GM18520 (cell line): Measurements from ENCODE around the gene GNA15.
A peak's percentile ranks its signal among the peaks of the same experiment; 100 is the strongest.
"Not testable (repeated sequence)": the region's sequence is repeated elsewhere in the genome, so short reads cannot be mapped to it uniquely, and the experiment has no call there.

Experiments
- ATAC-seq: cut with Tn5 transposase; IDR thresholded peaks from one replicate; pipeline ENCODE4 v1.9.1; 2021; ENCODE audit not compliant: unreplicated experiment

Gene GNA15

DNA sequence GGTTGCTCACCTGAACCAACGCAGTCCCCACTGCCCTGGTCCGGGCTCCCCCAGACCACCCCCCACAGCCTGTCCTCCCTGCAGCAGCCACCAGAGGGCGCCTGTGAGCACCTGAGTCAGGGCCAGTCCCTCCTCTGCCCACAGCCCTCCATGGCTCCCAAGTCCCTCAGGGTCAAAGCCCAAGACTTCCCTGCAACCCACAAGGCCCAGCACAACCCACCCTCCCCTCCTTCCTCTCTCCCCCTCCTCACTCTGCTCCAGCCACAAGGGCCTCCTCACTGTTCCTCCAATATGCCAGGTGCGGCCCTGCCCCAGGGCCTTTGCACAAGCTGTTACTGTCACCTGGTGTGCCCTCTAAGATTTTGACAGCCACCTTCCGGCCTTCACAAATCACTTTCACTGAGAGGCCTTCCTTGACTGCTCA is 10.9 kb downstream of the GNA15 start:
- no peak for ATAC-seq

DNA sequence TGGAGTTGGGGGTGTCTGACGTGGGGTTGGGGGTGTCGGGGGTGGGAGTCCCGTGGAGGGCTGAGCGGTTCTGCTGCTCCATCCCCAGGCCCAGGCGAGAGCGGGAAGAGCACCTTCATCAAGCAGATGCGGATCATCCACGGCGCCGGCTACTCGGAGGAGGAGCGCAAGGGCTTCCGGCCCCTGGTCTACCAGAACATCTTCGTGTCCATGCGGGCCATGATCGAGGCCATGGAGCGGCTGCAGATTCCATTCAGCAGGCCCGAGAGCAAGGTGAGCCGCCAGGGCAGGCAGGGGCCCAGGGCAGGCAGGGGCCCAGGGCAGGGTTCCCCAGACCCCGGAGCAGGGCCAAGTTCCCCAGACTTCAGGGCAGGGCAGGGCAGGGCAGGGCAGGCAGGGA is 12.7 kb downstream of the GNA15 start:
- ATAC-seq: no peak

DNA sequence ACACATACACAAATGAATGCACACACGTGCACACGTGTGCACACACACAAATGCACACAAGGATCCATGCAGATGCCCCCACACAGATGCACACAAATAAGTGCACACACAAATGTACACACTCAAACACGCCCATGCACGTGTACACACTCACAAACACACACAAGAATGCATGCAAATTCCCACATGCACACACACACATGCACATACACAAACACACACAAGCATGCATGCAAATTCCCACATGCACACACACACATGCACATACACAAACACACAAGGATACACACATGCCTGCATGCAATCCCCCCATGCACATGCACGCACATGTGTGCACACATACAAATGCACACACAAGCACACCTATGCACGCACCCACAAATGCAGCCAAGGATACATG is 13.3 kb downstream of the GNA15 start:
- ATAC-seq: no peak

DNA sequence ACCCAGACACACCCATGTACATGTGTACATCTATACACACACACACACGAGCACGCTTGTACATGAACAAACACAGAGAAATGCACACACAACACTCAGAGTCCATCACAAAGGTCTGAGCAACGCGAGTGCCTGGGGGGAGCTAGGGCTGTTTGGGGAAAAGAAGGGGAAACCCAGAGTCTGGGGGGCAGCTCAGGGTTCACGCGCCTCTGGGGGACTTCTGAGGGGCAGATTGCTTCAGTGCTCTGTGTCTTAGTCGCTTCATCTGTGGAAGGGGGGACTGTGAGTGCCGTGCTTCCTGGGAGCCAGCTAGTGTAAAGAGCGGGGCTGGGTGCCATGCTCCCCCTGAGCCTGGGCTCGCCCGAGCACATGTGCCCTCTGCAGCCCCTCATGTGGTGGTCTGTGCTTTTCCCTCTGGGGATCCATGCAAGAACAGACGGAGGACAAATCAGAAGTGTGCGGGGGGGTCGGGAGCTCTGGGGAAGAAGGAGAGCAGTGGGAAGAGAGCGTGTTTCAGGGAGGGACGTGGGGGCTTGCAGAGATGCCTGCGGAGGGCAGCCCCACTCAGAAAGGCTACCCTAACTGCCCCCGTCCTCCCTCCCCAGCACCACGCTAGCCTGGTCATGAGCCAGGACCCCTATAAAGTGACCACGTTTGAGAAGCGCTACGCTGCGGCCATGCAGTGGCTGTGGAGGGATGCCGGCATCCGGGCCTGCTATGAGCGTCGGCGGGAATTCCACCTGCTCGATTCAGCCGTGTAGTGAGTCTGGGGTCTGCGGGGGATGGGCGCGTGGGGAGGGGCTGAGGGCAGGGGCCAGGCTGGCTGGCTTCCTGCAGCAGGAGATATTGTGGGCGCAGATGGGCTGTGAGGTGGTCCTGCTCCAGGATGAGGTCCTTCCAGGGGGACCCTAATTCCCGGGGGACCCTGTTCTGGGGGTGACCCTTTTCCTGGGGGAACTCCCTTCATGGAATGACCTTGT is 14.0 kb downstream of the GNA15 start:
- ATAC-seq: no peak

DNA sequence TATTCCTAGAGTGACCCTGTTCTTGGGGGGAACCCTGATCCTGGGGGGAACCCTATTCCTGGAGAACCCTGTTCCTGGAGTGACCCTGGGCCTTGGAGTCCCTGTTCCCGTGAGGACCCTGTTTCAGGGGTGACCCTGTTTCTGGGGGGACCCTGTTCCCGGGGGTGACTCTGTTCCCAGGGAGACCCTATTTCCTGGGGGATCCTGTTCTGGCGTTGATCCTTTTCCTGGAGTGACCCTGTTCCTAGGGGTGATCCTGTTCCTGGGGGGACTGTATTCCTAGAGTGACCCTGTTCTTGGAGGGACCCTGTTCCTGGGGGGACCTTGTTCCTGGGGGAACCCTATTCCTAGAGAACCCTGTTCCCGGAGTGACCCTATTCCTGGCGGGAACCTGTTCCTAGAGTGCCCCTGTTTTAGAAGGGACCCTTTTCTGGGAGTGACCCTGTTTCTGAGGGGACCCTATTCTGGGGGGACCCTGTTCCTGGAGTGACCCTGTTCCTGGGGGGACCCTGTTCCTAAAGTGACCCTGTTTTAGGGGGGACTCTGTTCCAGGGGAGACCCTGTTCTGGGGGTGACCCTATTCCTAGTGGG is 15.0 kb downstream of the GNA15 start:
- no peak for ATAC-seq

DNA sequence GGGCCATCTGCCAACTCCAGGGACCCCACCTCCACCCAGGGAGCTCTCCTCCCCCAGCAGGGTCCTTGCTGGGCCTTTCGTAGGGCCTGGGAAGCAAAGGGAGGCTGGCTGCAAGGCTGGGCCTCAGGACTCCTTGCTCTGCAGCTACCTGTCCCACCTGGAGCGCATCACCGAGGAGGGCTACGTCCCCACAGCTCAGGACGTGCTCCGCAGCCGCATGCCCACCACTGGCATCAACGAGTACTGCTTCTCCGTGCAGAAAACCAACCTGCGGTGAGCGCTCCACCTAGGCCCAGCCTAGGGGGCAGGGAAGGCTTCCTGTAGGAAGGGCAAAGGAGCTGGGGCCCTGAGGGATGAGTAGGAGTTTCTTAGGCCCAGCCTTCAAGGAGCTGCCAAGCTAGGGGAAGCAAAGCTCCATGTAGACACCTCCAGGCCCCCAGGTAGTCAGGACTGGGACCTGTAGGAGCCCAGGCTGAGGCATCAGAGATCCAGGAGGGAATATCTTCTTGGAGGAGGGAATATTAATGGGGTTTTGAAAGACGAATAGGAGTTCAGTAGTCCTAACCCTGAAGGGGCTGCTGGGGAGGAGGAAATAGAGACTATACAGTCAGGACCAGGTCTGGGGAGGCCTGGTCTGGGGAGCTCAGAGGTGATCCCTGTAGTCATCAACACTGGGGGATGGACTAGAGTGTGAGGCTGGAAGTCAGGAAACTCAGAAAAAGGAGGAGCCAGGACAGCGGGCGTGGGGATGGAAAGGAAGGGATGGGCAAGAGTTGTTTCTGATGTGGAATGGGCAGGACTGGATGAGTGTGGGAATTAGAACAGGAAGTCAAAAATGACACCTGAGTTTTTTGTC is 16.0 kb downstream of the GNA15 start:
- ATAC-seq: no peak

DNA sequence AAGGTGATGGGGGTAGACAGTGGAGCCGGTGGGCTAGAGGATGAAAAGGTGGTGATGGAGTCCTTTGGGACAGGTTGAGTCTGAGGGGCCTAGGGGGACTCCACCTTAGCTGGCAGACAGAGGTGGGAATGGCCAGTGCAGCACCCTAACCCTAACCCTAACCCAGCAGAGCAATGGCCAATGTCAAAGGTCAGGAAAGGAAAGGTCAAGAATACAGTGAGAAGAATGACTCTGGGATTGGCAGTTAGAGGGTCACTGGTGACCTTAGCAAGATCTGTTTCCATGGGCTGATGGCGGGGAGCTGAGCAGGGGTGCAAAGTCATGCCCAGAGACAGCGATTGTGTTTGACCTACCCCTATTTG is 16.6 kb downstream of the GNA15 start:
- ATAC-seq: no peak

DNA sequence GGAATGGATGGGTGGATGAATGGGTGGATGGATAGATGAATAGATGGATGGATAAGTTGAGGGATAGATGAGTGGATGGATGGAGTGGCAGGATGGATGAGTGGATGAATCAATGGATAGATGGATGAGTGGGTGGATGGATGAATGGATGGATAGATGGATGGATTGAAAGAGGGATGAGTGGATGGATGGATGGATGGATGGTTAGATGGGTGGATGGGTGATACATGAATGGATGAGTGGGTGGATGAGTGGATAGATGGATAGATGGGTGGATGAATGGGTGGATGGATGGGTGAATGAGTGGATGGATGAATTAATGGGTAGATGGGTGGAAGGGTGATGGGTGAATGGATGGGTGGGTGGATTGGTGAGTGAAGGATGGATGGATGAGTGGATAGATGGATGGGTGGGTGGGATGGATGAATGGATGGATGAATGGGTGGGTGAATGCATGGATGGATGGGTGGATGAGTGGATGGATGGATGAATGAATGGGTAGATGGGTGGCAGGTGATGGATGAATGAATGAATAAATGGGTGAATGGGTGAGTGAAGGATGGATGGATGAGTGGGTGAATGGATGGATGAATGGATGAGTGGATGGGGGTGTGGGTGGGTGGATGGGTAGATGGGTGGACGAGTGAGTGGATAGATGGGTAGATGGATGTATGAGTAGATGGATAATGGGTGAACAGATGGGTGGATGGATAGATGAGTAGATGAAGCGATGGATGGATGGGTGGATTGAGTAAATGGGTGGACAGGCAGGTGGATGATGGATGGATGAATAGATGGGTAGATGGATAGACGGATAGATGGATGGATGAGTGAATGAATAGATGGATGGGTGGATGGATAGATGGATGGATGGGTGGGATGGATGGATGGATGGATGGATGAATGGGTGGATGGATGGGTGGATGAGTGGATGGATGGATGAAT is 17.7 kb downstream of the GNA15 start:
- no peak for ATAC-seq

DNA sequence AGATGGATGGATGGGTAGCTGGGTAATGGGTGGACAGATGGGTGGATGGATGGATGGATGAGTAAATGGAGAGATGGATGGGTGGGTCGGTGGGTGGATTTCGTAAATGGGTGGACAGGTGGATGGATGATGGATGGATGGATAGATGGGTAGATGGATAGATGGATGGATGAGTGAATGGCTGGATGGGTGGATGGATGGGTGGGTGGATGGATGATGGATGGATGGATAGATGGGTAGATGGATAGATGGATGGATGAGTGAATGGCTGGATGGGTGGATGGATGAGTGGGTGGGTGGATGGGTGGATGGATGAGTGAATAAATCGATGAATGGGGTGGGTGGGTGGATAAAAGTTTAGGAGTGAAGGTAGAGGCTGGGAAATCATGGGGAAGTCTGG is 18.6 kb downstream of the GNA15 start:
- ATAC-seq: not testable (repeated sequence)

DNA sequence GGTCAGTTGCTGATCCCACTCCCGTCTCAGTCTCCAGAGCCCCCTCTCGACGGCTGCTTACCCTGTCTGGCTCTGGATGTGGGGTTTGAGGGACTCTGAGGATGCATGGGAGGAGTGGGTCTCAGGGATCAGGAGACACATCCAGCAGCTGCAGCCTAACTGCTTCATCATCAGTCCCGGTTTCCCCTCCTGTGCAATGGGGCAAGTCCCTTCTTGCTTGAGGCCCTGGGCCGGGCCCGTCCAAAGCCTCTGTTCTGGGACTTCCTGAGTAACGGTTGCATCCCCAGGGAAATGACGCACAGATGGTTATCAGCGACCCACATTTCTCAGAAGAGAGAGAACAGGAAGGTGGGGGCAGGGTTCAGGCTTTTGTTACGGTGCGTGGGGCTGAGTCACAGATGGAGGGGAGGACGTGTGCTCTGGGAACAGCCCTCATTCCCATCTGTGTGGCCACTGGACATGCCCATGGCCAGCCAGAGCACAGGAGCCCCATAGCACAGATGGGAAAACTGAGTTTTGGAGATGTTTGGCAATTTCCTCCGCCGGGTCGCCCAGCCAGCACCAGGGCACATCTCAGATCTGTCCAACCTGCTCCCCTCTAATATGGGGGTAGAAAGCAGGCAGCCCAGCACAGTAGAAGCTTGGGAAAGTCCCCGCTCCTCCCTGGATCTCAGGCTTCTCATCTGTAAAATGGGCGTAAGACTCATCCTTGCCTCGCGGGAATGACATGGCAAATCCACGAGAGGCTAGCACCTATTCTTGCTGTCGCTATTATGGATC is 19.3 kb downstream of the GNA15 start:
- ATAC-seq: peak; percentile 74

DNA sequence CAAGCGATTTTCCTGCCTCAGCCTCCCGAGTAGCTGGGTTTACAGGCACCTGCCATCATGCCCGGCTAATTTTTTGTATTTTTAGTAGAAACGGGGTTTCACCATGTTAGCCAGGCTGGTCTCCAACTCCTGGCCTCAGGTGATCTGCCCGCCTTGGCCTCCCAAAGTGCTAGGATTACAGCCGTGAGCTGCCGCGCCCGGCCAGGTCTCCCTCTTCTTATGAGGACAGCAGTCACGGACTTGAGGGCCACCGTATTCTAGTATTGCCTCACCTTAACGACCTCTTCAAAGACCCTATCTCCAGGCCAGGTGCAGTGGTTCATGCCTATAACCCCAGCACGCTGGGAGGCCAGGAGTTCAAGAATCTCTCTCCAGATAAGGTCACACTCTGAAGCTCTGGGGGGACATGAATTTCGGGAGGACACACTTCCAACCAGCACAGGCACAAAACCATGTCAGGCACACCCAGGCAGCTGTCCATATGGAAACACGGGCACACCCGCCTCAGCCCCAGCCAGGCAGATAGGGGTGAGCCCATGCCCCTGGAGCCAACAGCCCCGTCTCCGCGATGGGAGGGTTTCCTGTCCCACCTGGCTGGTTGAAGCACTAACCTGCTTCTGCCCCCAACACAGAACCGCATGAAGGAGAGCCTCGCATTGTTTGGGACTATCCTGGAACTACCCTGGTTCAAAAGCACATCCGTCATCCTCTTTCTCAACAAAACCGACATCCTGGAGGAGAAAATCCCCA is 21.4 kb downstream of the GNA15 start:
- ATAC-seq: no peak

DNA sequence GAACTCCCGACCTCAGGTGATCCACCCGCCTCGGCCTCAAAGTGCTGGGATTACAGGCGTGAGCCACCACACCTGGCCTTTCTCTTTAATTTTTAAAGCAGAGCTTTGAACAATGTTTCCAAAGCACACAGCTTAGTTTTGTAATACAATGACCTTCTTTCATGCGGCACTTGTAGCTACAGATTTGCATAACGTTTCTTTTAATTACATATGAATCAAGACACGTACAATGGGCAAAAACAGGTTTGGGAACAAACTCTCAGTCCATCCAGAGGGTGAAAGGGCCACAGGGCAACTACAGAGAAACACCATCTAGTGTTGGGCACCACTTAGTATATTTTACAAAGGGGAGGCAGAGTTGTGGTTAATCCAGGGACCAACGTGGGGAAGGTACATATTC is 23.7 kb downstream of the GNA15 start:
- no peak for ATAC-seq

DNA sequence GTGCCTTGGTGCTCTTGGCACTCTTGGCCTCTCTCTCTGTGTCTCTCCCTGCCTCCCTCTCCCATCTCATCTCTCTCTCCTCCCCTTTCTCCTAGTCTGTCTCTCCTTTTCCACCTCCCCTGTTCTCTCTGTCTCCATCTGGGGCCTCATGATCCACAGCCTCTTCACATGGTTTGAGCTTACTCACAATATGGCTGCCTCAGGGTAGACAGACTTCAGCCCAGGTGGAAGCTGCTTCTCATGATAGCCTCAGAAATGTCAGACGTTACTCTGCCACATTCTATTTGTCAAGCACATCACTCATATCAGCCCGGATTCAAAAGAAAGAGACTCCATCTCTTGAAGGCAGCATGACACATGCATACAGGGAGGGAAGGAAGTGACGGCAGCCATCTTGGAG is 24.4 kb downstream of the GNA15 start:
- ATAC-seq: no peak

DNA sequence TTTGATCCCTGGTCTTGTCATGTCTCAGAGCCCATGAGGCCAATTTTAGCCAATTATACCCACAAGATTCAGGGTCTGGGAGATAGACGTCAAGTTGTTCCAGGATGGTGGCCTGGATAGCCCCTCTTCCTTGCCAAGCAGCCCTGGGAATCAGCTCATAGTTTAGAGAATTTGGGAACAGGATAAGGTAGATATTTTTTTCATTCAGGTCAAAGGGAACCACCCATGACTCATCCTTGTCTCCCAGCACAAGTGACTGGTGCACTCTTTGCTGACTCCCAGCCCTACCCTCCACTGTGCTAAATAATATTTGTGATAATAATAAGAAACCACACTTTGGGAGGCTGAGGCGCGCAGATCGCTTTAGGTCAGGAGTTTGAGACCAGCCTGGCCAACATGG is 25.6 kb downstream of the GNA15 start:
- ATAC-seq: no peak

DNA sequence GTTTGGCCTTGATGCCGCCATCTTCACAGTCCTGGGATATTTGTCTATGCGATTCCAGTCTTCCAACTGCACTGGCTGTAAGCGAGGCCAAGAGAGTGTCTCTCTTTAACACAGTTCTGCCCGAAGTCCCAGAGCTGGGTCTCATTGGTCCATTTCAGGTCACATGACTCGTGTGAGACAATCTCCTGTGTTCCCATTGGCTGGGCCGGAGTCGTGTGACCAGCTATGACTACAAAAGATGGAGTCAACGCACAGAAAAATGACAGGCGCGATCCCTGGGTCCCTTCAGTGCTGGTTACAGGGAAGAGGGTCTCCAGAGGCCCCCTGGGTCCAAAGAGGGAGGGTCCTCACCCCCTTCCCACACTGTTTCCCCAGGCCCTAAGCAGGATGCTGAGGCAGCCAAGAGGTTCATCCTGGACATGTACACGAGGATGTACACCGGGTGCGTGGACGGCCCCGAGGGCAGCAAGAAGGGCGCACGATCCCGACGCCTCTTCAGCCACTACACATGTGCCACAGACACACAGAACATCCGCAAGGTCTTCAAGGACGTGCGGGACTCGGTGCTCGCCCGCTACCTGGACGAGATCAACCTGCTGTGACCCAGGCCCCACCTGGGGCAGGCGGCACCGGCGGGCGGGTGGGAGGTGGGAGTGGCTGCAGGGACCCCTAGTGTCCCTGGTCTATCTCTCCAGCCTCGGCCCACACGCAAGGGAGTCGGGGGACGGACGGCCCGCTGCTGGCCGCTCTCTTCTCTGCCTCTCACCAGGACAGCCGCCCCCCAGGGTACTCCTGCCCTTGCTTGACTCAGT is 26.8 kb downstream of the GNA15 start:
- no peak for ATAC-seq

DNA sequence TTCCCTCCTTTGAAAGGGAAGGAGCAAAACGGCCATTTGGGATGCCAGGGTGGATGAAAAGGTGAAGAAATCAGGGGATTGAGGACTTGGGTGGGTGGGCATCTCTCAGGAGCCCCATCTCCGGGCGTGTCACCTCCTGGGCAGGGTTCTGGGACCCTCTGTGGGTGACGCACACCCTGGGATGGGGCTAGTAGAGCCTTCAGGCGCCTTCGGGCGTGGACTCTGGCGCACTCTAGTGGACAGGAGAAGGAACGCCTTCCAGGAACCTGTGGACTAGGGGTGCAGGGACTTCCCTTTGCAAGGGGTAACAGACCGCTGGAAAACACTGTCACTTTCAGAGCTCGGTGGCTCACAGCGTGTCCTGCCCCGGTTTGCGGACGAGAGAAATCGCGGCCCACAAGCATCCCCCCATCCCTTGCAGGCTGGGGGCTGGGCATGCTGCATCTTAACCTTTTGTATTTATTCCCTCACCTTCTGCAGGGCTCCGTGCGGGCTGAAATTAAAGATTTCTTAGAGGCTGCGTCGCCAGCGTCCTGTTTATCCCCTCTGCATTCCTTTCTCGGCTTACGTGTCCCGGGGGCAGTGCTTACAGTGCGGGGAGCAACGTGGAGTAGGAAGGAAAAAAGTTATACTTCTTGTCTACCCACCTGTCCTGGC is 27.5 kb downstream of the GNA15 start:
- ATAC-seq: no peak

DNA sequence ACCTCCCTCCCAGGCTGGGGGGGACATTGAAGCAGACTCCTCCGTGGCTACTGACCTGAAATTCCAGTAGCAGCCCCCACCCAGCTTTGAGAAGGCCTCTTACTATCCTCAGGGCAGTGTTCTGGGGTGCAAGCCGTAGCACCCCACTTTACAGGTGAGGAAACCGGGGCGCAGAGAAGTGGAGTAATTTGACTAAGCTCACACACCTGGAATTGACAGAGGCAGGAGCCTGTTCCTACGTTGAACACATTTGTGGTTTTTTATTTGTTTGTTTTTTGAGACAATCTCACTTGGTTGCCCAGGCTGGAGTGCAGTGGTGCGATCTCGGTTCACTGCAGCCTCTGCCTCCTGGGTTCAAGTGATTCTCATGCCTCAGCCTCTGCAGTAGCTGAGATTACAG is 28.1 kb downstream of the GNA15 start:
- ATAC-seq: no peak
